NCI-H2196 treated with DMSO at 0.1 percent for 48 hours (cell line): ENCODE measurements around the gene ATP6V0A4.
"Not testable (repeated sequence)": the region's sequence is repeated elsewhere in the genome, so short reads cannot be mapped to it uniquely, and the experiment has no call there.

Source experiments
- DNase-seq: peaks from one replicate; lab custom pipeline; 2025; ENCODE audit not compliant: unreplicated experiment; lab: John Stamatoyannopoulos, UW

The ATP6V0A4 gene

GRCh38 chr7:138804618-138805017 is 6.6 kb upstream of the ATP6V0A4 start:
- DNase-seq: no peak

DNA sequence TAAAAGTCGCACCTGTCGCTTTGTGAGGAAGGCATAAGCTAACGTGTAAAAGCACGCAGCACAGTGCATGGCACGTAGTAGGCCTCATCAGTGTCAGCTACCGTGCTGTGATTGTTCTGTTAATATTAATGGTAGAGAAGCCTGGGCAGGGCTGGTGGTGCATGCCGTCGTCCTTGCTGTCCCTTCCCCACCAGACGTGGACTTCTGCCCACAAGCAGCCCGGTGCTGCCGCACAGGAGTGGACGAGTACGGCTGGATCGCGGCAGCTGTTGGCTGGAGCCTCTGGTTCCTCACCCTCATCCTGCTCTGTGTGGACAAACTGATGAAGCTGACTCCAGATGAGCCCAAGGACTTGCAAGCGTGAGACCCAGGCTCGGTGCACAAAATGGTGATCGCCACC is 4.7 kb upstream of the ATP6V0A4 start:
- no peak for DNase-seq

DNA sequence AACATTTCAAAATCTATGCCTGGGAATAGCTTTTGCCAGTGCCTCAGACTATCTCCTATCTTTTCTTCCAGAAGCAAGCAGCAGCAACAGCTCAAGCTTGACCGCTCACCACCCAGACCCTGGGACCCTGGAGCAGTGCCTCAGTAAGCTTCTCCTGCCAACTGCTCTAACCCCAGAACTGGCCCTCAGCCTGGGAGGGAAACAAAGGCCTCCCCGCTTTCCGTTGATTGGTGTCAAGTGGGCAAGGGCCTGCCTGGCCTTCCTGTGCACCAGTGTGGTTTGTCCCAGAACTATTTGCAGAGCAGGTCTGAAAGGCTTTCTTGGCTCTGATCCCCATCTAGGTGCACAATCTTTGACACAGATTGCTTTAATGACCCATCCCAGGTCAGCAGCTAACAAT is 3.3 kb upstream of the ATP6V0A4 start:
- DNase-seq: no peak

DNA sequence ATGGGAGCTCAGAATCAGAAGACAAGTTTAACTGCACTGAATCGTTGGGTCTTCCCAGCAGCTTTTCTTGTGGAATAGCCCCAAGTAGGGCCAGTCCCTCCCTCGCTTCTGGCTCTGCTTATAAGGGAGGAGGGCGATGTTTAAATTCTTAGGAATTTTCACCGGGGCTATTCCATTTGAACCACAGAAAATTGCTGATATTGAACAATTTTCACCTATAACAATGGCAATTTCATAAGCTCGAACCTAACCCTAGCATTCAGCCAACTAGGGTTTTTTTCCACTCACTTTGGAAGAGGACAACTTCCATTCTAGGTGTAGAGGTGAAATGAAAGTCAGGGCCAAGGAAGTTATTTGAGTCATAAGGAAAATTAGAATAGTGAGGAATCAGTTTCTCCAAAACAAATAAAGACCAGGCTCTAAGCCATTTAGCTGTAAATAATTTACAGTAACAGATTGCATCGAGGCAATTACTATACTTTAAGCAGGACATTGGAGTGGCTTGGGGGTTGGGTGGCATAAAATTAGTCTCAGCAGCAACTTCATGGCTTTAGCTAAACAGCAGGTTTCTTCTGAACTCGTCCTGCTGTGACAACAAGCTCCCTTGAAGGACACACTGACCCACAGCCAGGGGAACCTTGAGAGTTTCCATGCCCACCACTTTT is 1.5 kb upstream of the ATP6V0A4 start:
- DNase-seq: no peak

DNA sequence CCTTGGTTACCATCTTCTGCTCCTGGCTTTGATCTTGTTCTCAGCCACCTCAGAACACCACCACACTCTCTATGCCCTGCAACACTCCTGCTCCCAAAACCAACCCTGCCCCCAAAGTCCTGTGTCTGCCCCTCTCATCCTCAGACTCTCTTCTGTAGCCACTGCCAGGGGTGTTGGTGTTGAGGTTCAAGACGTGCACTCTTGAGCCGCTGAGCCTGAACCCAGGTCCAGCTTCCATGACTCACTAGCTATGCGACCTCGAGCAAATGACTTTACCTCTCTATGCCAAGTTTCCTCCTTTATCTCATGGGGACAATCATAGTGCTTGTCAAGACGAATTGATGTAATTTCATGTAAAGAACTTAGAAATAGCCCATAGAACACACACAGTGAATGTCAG is 840 bp upstream of the ATP6V0A4 start:
- no peak for DNase-seq

GRCh38 chr7:138797046-138797445 is 950 bp downstream of the ATP6V0A4 start:
- not testable (repeated sequence) for DNase-seq

DNA sequence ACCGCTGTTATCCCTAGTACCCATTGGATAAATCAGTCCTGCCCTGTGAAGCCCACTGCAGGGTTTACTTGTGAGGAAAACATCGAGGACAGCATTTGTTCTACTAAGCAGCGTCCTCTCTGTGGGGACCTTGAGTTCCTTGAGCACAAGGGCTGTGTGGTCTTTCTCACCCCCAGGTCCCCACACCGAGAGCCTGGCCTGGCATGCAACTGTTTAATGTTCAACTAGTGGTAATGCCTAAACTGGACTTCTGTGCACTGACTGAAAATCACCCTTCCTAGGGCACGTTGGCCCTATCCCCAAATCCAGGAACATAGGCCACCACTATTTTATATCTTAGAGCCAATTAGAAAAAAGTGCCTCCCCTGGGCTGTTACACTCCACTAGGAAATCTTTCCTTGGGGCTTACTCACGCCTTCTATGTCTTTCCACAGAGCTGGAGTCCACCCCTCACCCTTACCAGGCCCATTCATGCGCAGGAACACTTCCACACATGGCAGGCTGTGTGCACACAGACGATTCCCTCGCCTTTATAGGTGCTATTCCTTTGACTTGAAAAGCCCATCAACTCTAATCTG is 1.9 kb downstream of the ATP6V0A4 start:
- DNase-seq: no peak

- no peak for DNase-seq
These were observed 12.2 kb downstream of the ATP6V0A4 start for GRCh38 chr7:138785587-138786437.

DNA sequence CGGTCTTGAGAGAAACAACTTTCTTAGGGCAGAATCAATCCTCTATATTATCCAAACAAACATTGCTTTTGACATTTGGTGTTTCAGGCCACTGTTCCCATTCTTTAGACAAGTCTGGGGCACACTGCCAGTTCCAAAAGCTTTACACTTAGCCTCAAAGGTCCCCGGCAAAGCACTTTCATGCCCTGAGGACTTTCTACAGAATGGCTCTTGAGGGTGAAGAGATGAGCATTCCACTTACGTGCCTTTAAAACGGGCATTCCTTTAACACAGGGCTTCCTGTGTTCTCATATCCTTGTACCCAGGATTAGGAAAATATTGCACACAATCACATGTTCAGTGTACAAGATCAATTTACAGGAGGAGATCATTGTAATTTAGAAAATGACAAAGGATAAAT is 13.3 kb downstream of the ATP6V0A4 start:
- DNase-seq: peak; percentile 9

GRCh38 chr7:138781004-138781403 is 17.0 kb downstream of the ATP6V0A4 start:
- DNase-seq: no peak

GRCh38 chr7:138776166-138776833 is 21.7 kb downstream of the ATP6V0A4 start:
- DNase-seq: peak; percentile 27

DNA sequence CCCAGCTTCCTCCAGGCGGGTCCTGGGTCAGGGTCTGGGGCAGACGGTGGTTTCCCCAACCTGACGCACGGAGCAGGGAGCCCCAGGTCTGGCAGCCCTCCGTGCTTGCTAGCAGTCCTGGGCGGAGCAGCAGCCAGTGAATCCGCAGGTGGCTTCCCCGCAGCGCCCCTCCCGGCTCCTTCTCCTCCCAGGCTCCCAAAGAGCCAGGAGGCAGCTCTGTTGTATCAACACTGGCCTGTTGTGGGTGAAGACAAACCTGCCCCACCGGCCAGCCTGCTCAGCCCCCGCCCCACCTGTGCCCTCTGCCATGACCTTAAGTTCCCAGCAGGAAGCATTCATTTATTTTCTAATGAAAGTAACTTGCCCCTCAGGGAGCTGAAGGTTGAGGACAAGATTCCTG is 24.2 kb downstream of the ATP6V0A4 start:
- no peak for DNase-seq

DNA sequence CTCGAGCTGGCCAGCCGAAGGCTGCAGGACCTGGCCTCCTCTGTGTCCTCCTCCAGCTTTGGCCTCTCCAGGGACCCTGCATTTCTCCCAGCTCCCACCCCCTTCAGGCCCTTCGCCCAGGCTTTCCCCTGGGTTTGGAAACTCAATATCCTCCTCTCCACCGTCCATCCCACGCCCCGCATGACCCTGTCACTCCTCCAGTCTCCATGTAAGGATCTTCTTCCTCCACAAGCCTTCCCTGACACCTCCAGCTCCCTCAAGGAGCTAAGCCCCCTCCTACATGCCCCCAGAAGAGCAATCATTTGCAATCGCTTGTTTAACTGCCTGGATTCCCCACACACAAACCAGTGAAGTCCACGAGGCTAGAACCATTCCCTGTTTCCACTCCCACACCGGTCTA is 24.8 kb downstream of the ATP6V0A4 start:
- no peak for DNase-seq

GRCh38 chr7:138770904-138771303 is 27.1 kb downstream of the ATP6V0A4 start:
- DNase-seq: no peak

GRCh38 chr7:138768241-138768640 is 29.8 kb downstream of the ATP6V0A4 start:
- no peak for DNase-seq

GRCh38 chr7:138756591-138757242 is 41.3 kb downstream of the ATP6V0A4 start:
- no peak for DNase-seq

DNA sequence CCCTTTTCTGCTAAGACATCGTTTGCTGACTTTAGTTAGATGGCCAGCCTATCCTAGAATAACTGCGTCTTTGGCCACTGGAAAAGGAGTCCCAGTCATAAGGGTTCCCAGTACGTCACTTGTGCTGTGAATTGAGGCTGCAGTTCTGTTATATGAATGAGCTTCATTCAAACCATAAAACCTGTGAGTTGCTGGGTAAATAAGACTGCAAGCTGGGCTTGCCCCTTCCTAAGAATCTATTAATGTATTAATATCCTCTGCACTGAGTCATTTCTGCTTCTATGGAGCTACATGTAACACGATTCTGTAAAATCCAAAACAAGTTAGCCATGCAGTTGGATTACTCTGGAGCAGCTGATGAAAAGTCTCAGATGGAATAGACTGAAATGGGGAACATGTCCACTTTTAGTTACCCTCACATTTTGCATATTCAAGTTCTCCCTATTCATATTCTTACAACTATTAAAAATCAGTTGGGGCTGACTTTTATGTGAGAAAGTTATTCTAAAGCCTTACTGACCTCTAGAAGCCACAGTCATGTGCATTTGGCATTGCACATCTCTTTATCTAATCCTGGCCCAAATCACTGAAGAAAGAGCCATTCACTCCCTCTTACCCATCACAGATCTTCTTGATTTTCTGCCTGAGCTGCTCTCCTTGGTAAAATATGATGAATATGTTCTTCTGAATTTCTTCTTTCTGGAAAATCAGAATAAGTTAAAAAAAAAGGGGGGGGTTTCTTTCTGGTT is 42.0 kb downstream of the ATP6V0A4 start:
- DNase-seq: no peak

DNA sequence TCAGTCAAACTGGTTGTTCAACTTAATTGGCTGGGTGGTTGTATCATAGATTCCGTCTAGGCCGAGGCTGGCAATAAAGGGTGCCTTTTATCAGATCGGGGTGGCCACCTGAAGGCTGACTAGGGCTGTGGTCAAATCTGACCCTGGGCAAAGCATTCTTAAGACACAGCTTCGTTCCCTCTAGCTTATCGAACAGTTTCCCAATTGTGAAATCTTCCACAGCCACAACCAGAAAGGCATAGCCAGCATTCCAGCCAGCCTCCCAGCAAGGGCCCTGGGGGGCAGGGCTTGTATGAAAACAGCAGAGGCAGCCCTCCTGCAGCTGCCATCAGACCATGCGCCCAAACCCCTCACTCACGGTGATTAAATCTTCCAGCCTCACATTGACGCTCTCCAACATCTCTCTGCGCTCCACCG is 42.7 kb downstream of the ATP6V0A4 start:
- no peak for DNase-seq

DNA sequence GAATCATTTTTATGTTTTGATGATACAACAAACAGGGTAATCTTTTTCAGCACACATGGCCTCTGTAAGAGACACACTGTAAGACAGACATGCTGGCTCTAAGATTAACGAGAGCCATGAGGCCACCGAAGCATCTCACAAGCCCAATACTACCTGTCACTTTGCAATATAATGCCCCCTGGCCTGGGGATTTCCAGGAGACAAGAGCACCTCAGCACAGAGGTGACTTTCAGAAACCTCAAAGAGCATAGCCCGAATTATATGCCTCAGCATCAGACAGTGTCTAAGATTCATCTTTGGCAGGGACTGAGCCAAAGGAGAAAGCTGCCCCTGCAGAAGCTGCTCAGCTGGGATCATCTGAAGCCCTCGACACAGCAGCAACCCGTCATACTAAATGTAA is 44.4 kb downstream of the ATP6V0A4 start:
- DNase-seq: no peak

DNA sequence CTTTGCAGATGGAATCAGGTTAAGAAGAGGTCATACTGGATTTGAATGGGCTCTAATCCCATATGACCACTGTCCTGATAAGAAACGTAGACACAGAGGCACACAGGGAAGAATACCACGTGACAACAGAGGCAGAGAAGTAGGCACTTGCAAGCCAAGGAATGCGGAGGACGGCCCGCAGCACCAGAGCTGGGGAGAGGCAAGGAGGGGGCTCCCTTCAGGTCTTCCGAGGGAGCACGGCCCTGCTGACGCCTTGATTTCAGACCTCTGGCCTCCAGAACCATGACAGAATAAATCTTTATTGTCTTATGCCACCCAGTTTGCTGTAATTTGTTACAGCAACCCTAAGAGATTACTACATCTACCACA is 44.9 kb downstream of the ATP6V0A4 start:
- no peak for DNase-seq
